HEK293T (cell line): ENCODE results near the gene ANKRD12.

Experiments used
- CTBP1 ChIP-seq: fragments of 450-650 bp; IDR thresholded peaks from 2 replicates; pipeline ENCODE4 v1.6.1; 2016; ENCODE audit warnings: borderline replicate concordance
- FOXM1 ChIP-seq: fragments of 450-650 bp; IDR thresholded peaks from 2 replicates; pipeline ENCODE4 v1.6.1; 2017; ENCODE audit warnings: mild to moderate bottlenecking, borderline replicate concordance
- SP1 ChIP-seq: fragments of 450-650 bp; IDR thresholded peaks from 2 replicates; pipeline ENCODE4 v1.6.1; 2017
- SUZ12 ChIP-seq: fragments of 450-650 bp; IDR thresholded peaks from 2 replicates; pipeline ENCODE4 v1.6.1; 2016; ENCODE audit warnings: mild to moderate bottlenecking

DNA sequence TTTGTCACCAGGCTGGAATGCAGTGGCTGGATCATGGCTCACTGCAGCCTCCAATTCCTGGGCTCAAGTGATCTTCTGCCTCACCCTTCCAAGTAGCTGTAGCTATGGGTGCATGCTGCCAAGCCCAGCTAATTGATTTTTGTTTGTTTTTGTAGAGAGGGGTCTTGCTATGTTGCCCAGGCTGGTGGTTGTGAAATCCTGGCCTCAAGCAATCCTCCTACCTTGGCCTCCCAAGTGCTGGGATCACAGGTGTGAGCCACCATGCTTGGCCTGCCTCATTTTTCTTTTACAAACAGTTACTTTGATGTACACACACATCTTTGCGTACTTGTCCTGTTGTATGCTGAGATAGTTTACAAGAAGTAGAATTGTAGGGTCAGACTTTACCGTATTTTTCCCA is 13.1 kb upstream of the ANKRD12 start:
- TF ChIP-seq CTBP1 (no peak), SP1 (no peak), SUZ12 (no peak), FOXM1 (no peak)
